AG04449 (cell line): ENCODE measurements around the gene COL13A1.

Source experiments
- CTCF ChIA-PET: fragments of 350-600 bp; formaldehyde crosslinking; extraction: SDS; loops from one replicate; lab custom pipeline; 2021; ENCODE audit warnings: antibody characterized with exemption; lab: Yijun Ruan, JAX
- POLR2A ChIA-PET: fragments of 400-600, 350-600 bp; formaldehyde crosslinking; extraction: SDS; loops from one replicate; lab custom pipeline; 2020; ENCODE audit warnings: antibody characterized with exemption, inconsistent platforms; lab: Yijun Ruan, JAX
- DNase-seq: peaks from one replicate; pipeline ENCODE4 v3.0.0-alpha.2; 2010; ENCODE audit warnings: low read depth, low spot score
- H3K4me3 ChIP-seq: 2 replicates; pipeline ENCODE4 v1.5.1; 2011; ENCODE audit warnings: low read depth, mild to moderate bottlenecking, control low read depth, low read length
- TF ChIP-seq, protein P1 (sequence below): IDR thresholded peaks from one replicate; pipeline ENCODE4 v1.5.1; 2011; ENCODE audit warnings: mild to moderate bottlenecking, moderate library complexity, low read length, control low read depth, inconsistent platforms; ENCODE audit not compliant: insufficient read depth; ENCODE audit errors: missing control alignments

Gene COL13A1

DNA sequence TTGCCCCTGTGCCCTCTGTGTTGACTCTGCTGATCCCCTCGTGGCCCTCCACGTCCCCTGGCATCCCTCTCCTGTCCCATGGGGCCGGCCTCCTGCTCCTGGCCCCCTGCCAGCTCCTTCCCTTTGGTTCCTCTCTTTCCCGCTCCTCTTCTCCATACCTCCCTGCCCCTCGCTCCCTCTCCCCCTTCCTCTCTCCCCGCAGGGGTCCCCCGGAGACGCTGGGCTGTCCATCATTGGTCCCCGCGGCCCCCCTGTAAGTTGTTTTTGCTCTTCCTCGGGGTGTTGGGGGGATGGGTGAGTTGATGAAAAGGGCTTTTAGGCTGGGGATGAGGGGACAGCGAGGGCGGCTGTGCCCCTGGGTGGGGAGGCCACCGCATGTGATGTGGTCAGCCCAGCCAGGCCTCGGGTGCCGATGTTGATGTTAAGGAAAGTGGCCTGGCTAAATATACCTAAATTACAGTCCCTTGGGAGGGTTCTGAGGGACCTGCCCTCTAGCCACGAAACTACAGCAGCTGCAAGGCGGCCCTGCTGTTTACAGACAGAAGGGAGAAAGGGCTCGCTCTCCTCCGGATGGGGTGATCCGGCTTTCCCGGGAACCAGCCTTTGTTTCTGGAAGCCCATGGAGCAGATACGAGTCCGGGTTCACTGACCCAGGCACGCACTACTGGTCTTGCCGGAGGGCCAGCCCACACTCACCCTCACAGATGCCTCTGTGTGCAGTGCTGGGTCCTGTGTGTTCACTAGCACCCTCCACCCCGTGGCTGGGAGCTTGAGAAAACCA is 78.8 kb downstream of the COL13A1 start:
- TF ChIP-seq, protein P1, sequence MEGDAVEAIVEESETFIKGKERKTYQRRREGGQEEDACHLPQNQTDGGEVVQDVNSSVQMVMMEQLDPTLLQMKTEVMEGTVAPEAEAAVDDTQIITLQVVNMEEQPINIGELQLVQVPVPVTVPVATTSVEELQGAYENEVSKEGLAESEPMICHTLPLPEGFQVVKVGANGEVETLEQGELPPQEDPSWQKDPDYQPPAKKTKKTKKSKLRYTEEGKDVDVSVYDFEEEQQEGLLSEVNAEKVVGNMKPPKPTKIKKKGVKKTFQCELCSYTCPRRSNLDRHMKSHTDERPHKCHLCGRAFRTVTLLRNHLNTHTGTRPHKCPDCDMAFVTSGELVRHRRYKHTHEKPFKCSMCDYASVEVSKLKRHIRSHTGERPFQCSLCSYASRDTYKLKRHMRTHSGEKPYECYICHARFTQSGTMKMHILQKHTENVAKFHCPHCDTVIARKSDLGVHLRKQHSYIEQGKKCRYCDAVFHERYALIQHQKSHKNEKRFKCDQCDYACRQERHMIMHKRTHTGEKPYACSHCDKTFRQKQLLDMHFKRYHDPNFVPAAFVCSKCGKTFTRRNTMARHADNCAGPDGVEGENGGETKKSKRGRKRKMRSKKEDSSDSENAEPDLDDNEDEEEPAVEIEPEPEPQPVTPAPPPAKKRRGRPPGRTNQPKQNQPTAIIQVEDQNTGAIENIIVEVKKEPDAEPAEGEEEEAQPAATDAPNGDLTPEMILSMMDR: no peak
- ChIA-PET POLR2A (interaction anchor here (0.8 kb wide), 1 partner anchor 10 kb away, joined by 3 read pairs; no protein-coding TSS in a partner anchor), CTCF (interaction anchor here (0.8 to 2.0 kb wide), 5 partner anchors 8 to 81 kb away, joined by 3 to 12 read pairs (median 3); no protein-coding TSS in a partner anchor)
- H3K4me3 ChIP-seq: no peak overlapping the region
- DNase-seq: no peak

DNA sequence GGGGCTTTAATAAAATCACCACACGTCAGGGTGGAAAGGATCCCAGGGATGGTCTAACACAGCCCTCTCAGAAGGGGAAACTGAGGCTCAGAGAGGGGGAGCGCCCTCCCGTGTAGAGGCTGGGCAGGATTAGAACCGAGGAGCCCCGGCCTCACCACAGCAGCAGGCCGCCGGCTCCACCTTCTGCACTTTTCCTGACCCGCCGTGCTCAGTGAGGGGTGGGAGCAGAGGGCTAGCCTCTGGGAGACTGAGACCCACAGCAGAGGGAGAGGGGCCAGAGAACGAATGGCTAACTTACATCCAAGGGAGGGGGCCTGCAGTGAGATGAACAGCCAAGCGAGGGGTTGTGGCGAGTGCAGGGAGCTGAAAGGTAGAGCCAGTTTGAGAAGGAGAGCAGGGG is 79.5 kb downstream of the COL13A1 start:
- DNase-seq: no peak
- CTCF ChIA-PET: interaction anchor here (1.4 kb wide), 1 partner anchor 20 kb away, joined by 3 read pairs; no protein-coding TSS in a partner anchor

GRCh38 chr10:69883310-69884023 is 81.8 kb downstream of the COL13A1 start:
- DNase-seq: no peak
- CTCF ChIA-PET: interaction anchor here (0.6 to 3.3 kb wide), 10 partner anchors 8 to 83 kb away, joined by 3 to 16 read pairs (median 4); no protein-coding TSS in a partner anchor

More for the DNA sequence above, 79.5 kb downstream of the COL13A1 start:
- H3K4me3 ChIP-seq: no peak overlapping the region
- POLR2A ChIA-PET: no interaction called here
- TF ChIP-seq, protein P1: no peak

DNA sequence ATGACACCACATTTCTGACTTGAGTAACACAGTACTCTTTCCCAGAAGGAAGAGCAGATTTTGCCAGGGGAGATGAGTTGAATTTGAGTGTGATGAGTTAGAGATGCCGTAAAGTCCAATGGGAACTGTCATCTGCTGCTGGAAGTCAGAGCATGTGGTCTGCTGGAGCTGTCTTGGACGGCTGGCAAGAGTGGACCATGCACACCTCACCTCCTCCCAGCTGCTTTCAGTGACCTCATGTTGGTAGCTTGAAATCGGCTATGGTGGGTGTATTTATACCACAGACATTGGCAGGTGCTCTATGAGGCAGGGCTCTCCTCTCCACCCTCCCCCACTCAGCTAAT is 82.3 kb downstream of the COL13A1 start:
- POLR2A ChIA-PET: no interaction called here
- H3K4me3 ChIP-seq: no peak overlapping the region
- TF ChIP-seq, protein P1: no peak
- DNase-seq: no peak
- CTCF ChIA-PET: interaction anchor here (0.8 to 3.3 kb wide), 10 partner anchors 9 to 84 kb away, joined by 3 to 16 read pairs (median 4); no protein-coding TSS in a partner anchor

More at GRCh38 chr10:69883310-69884023, 81.8 kb downstream of the COL13A1 start:
- TF ChIP-seq, protein P1: no peak
- H3K4me3 ChIP-seq: no peak overlapping the region
- POLR2A ChIA-PET: no interaction called here

DNA sequence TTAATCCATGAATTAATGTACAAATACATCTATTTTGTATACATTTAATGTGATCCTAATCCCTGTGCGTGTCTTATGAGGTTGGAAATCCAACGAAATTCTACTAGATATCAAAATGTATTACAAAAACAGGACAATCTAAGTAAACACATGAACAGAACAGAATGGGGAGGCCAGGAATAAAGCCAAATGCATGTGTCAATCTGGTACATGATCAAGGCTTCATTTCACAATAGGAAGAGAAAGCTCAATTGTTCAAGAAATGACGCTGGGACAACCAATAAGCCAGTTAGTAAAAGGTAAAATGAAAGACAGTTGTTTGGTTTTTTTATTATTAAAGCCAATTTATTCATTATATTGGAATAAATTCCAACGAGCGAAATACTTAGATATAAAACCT is 83.0 kb downstream of the COL13A1 start:
- DNase-seq: no peak
- CTCF ChIA-PET: interaction anchor here (0.5 to 3.3 kb wide), 10 partner anchors 8 to 85 kb away, joined by 3 to 16 read pairs (median 4); no protein-coding TSS in a partner anchor
- TF ChIP-seq, protein P1: no peak
- POLR2A ChIA-PET: no interaction called here
- H3K4me3 ChIP-seq: no peak overlapping the region
